NCI-H128 (cell line): ENCODE results near the gene UAP1.
"Not testable (repeated sequence)": the region's sequence is repeated elsewhere in the genome, so short reads cannot be mapped to it uniquely, and the experiment has no call there.

Source experiments
- DNase-seq: peaks from one replicate; lab custom pipeline; 2025; ENCODE audit not compliant: unreplicated experiment; lab: John Stamatoyannopoulos, UW

The UAP1 gene

GRCh38 chr1:162564762-162565218, 3.3 kb downstream of the UAP1 start:
- no peak for DNase-seq

DNA sequence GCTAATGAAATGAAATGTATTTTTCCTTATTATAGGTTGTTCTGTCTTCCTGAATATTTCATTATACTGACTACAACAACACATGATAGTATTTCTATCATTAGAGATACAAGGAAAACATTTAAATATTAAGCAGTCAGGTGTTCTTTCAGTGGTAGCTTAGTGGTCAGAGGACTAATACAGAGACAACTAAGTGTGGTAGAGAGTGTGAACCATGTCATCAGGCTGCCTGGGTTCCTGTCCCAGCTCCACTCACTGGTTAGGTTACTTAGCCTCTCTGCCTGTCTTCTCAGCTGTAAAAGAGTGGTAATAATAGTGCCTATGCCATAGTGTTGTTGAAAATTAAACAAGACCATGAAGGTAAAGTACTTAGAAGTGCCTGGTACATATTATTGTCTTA, 3.9 kb downstream of the UAP1 start:
- no peak for DNase-seq

DNA sequence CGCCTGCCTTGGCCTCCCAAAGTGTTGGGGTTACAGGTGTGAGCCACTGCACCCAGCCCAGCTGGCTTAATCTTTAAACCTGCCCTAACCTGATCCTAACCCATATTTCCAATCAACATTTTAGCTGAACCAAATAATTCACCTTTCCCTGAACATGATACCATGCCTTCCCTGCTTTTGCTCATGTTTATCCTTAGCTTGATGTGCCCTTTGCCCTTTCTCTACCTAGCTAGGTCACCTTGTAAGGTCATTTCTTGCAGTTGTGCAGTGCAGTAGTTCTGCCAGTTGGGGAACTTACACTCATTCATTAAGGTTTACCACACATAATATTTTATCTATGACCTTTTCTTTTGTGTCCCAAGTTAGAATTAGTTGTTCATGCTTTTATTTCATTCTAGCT, 5.3 kb downstream of the UAP1 start:
- DNase-seq: no peak

DNA sequence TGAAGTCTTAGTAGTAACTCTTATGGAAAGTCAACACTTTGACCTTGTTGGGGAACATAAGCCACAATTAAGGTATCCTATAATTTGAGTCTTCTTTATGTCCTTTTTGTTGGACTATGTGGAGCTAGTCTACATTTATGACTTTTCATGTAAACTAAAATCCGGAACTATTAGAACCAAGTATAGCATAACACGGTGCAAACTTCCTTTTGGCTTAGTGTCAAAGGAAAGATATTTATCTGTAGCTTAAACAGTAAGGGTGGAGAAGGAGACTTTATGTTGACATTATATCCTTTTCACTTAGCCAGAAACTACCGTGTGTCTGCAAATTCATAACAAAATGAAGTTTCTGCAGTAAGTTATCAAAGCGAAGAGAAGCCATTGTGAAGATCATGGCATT, 7.3 kb downstream of the UAP1 start:
- no peak for DNase-seq

DNA sequence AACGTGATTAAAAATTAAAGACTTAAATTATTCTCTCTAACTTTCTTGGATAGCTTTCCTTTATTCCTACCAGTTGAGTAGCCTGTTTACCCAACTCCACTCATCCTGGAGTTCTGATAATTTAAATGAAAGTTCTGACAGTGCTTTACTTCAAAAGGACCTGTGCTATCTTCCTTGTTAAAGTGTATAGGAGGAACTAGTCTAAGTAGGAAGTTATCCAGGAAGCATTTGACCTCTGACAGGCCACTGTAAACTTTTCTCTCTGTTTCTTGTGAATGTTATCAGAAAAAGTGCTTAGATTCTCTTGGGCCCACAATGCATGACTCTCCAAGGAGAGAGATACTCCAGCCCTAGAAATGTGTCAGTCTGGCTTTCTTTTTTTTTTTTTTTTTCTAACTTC, 9.2 kb downstream of the UAP1 start:
- no peak for DNase-seq

- DNase-seq: not testable (repeated sequence)
Observed at GRCh38 chr1:162571121-162571520, 9.6 kb downstream of the UAP1 start.

DNA sequence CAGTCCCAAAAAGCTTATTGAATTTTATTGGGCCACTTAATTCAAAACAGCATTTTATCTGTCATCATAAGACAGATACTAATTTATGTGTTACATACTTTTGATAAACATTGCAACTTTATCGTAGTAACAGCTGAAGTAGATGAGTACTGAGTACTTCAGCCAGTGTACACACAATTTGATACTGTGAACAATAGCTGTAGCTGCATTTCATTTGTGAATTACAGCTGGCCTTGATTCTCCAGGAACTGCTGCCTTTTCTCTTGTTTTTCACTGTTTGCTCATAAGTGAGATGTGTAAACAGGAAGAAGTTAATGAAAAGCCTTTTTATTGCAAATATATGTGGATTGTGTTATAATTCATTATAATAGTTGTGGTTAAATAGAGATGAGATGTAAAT, 10.2 kb downstream of the UAP1 start:
- no peak for DNase-seq

- no peak for DNase-seq
Observed at GRCh38 chr1:162573136-162573535, 11.6 kb downstream of the UAP1 start.

- no peak for DNase-seq
Observed at GRCh38 chr1:162578071-162578700, 16.7 kb downstream of the UAP1 start.

DNA sequence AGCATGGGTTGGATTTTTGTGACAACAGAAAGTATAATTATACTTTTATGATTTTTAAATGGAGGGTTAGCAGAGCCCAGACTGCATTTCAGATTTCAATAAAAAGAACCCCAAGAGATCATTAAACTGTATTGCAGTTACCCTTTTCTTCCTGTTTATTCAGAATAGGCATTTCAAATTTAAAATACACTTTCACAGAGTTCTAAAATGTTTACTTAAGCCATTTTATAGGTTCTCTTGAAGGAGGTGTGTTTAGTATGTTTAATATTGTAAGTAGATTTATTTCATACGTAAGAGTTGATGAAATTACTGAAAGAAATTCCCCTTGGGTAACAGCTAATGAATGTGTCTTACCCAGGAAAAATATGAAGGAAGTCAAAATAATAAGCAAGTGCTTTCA, 17.4 kb downstream of the UAP1 start:
- no peak for DNase-seq

- DNase-seq: no peak
Observed at GRCh38 chr1:162580308-162580707, 18.8 kb downstream of the UAP1 start.

GRCh38 chr1:162582901-162583300, 21.4 kb downstream of the UAP1 start:
- DNase-seq: not testable (repeated sequence)

- not testable (repeated sequence) for DNase-seq
Observed at GRCh38 chr1:162585101-162585500, 23.6 kb downstream of the UAP1 start.

DNA sequence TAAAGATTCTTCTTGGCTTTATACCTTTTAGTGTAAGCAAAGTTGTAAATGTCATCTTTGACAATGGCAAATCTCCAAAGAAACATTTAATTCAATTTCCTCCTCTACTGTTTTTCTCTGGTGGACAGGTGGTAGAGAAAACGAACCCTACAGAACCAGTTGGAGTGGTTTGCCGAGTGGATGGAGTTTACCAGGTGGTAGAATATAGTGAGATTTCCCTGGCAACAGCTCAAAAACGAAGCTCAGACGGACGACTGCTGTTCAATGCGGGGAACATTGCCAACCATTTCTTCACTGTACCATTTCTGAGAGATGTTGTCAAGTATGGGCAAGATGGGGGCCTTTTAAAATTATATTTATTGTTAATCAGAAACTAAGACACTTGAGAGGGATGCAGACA, 25.8 kb downstream of the UAP1 start:
- DNase-seq: no peak

GRCh38 chr1:162587761-162588260, 26.3 kb downstream of the UAP1 start:
- DNase-seq: no peak

GRCh38 chr1:162590101-162590500, 28.6 kb downstream of the UAP1 start:
- DNase-seq: no peak

DNA sequence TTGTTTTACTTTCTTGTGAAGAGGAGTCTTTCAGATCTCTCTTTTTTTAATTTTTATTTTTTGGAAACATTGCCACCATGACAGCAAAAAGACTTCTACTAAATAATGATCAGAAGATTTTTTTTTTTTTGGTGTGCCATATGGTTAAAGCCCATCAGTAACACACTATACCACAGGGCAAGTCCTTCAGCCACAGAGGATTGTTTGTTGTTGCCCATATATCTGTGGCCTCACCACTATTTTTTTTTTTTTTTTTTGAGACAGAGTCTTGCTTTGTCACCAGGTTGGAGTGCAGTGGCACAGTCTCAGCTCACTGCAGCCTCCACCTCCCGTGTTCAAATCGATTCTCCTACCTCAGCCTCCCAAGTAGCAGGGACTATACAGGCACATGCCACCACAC, 29.2 kb downstream of the UAP1 start:
- no peak for DNase-seq

DNA sequence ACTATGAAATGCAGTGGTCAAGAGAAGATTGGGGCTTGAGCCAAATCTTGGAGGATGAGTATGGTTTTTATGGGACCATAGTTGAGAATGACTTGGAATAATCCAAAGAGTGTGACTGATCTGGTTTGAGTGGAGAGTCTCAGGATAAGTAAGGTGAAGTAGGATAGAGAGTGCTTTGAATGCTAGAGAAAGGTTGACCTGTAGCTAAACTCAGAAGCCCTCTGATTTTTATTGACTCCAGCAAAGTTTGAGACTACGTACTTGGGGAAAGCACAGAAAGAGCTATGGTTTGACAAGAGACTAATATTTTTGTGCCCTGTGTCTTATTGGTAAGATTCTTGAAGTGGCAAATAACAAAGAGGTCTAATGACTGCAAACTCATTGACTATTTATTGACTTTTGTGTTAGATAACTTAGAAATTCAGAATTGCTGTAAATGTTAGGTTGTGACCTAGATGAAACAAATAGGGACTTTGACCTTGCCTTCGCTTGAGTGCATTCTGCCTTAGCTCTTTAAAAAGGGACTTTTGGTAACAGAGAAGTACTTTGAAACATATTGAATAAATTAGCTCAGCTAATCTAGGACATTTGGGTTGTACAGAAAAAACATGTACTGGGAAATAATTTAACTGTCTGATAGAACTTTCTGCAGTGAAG, 35.1 kb downstream of the UAP1 start:
- DNase-seq: no peak

- DNase-seq: no peak
Observed at GRCh38 chr1:162599451-162599850, 37.9 kb downstream of the UAP1 start.

DNA sequence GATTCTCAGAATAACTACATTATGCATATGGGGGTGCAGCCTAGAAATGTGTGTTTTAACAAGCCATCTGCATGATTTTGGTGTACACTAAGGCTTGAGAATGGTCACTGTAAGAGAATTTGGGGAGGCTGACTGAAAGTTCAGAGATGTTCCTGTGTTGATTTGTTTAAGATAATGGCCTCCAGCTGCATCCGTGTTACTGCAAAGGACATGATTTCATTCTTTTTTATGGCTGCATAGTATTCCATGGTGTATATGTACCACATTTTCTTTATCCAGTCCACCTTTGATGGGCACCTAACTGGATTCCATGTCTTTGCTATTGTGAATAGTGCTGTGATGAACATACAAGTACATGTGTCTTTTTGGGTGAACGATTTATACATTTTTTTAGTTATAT, 41.6 kb downstream of the UAP1 start:
- DNase-seq: not testable (repeated sequence)

DNA sequence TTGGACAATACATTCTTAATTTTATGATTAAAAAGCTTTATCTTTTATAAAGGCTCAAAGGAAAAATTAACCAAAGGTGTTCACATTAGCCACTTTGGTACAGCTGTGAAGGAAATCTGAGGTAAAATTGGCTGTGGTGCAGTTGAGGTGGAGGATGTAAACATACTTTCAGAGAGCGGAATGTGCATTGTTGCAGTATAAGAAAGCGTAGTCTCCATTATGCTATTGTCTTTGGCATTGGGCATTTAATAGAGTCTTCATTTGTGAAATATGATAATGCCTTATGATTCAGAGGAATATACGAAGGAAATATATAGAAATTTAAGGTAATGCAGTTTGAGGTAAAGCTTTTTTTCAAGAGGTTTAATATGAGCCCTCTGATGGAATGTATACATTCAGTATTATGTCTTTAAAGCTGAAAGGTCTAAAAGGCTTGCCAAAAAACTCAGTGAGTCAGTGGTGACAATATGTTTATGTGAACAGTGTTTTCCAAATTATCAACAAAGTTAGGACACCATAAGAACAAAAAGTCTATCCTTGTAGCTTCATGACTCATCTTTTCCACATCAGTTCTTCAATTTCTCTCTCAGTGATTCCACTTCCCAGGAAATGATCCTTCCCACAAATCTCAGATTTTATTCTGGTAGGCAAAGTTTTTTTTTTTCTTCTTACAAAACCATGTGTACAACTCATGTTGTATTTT, 43.9 kb downstream of the UAP1 start:
- DNase-seq: no peak

- DNase-seq: no peak
Observed at GRCh38 chr1:162609306-162609705, 47.8 kb downstream of the UAP1 start.
